Osteocyte (in vitro differentiated cells): ENCODE measurements around the gene SEMA3B. TPM values are rescaled to one million over a fixed set of nuclear protein-coding genes. Genes with fewer than 3 reads are reported as not detected.
A peak's percentile ranks its signal among the peaks of the same experiment; 100 is the strongest.

ENCODE experiments used
- DNase-seq: peaks from one replicate; pipeline ENCODE4 v3.0.0; 2021; ENCODE audit warnings: mixed read lengths; ENCODE audit not compliant: unreplicated experiment; ENCODE audit errors: extremely low spot score
- H3K27ac Mint-ChIP-seq: one replicate; pipeline ENCODE4 v1.8.0; 2021; ENCODE audit warnings: mild to moderate bottlenecking, mixed read lengths; ENCODE audit not compliant: unreplicated experiment
- H3K27me3 Mint-ChIP-seq: one replicate; pipeline ENCODE4 v1.8.0; 2021; ENCODE audit warnings: mixed read lengths; ENCODE audit not compliant: unreplicated experiment
- H3K36me3 Mint-ChIP-seq: one replicate; pipeline ENCODE4 v1.8.0; 2021; ENCODE audit warnings: mixed read lengths; ENCODE audit not compliant: unreplicated experiment
- H3K4me1 Mint-ChIP-seq: one replicate; pipeline ENCODE4 v1.8.0; 2021; ENCODE audit warnings: mixed read lengths; ENCODE audit not compliant: unreplicated experiment
- H3K4me3 Mint-ChIP-seq: one replicate; pipeline ENCODE4 v1.8.0; 2021; ENCODE audit warnings: mild to moderate bottlenecking, moderate library complexity, mixed read lengths; ENCODE audit not compliant: unreplicated experiment
- H3K9me3 Mint-ChIP-seq: one replicate; pipeline ENCODE4 v1.8.0; 2021; ENCODE audit warnings: mixed read lengths; ENCODE audit not compliant: unreplicated experiment
- CTCF ChIP-seq: fragments of 200-600 bp; sonication (generic); IDR thresholded peaks from 2 replicates; pipeline ENCODE4 v1.5.0; 2021; ENCODE audit warnings: antibody characterized with exemption, mild to moderate bottlenecking, moderate library complexity
- total RNA-seq: library from RNA; stranded (reverse); gene quantifications from 2 replicates; pipeline ENCODE4 v1.2.1, GENCODE V29; 2021

Gene SEMA3B
- total RNA-seq, 1 donor from 2014 or later = 8.1 TPM

GRCh38 chr3:50237754-50238548 is 31.0 kb upstream of the SEMA3B start:
- peak; percentile 91 for DNase-seq
- Mint-ChIP-seq H3K9me3 (no peaks in the 10 kb centered on the region), H3K36me3 (no peaks in the 10 kb centered on the region), H3K4me3 (peak overlapping the region; percentile 99), H3K27ac (peak overlapping the region; percentile 92), H3K4me1 (peaks cover 43% of the 10 kb centered on the region), H3K27me3 (no peaks in the 10 kb centered on the region)
- no peak for TF ChIP-seq CTCF

- no peak for TF ChIP-seq CTCF
- peak overlapping the region; percentile 92 for H3K27ac Mint-ChIP-seq
- DNase-seq = no peak
- H3K4me1 Mint-ChIP-seq = peaks cover 49% of the 10 kb centered on the region
- no peaks in the 10 kb centered on the region for H3K27me3 Mint-ChIP-seq
- H3K4me3 Mint-ChIP-seq = peak overlapping the region; percentile 99
- H3K9me3 Mint-ChIP-seq = no peaks in the 10 kb centered on the region
- no peaks in the 10 kb centered on the region for H3K36me3 Mint-ChIP-seq
These were observed 30.4 kb upstream of the SEMA3B start for GRCh38 chr3:50238549-50239026.

- Mint-ChIP-seq H3K27ac (peak overlapping the region; percentile 92), H3K36me3 (no peaks in the 10 kb centered on the region), H3K27me3 (no peaks in the 10 kb centered on the region), H3K9me3 (no peaks in the 10 kb centered on the region), H3K4me1 (peaks cover 56% of the 10 kb centered on the region), H3K4me3 (peak overlapping the region; percentile 99)
- DNase-seq = no peak
- no peak for TF ChIP-seq CTCF
These were observed 29.3 kb upstream of the SEMA3B start for GRCh38 chr3:50239649-50240048.

GRCh38 chr3:50241163-50241562 is 27.8 kb upstream of the SEMA3B start:
- Mint-ChIP-seq H3K36me3 (no peaks in the 10 kb centered on the region), H3K4me1 (peaks cover 66% of the 10 kb centered on the region), H3K9me3 (no peaks in the 10 kb centered on the region), H3K27ac (peak overlapping the region; percentile 77), H3K4me3 (no peak overlapping the region), H3K27me3 (no peaks in the 10 kb centered on the region)
- no peak for TF ChIP-seq CTCF
- DNase-seq = no peak

- H3K4me3 Mint-ChIP-seq = no peak overlapping the region
- H3K36me3 Mint-ChIP-seq = no peaks in the 10 kb centered on the region
- H3K4me1 Mint-ChIP-seq = peaks cover 73% of the 10 kb centered on the region
- H3K27me3 Mint-ChIP-seq = no peaks in the 10 kb centered on the region
- no peak for TF ChIP-seq CTCF
- DNase-seq = no peak
- H3K9me3 Mint-ChIP-seq = no peaks in the 10 kb centered on the region
- no peak overlapping the region for H3K27ac Mint-ChIP-seq
These were observed 27.1 kb upstream of the SEMA3B start for GRCh38 chr3:50241713-50242380.
